Measurements from ENCODE around the gene UNC5B. TPM values are rescaled to one million over a fixed set of nuclear protein-coding genes. Genes with fewer than 3 reads are reported as not detected.

UNC5B gene
- total RNA-seq, 1 experiment from 2014 or later: 22.0 TPM

DNA sequence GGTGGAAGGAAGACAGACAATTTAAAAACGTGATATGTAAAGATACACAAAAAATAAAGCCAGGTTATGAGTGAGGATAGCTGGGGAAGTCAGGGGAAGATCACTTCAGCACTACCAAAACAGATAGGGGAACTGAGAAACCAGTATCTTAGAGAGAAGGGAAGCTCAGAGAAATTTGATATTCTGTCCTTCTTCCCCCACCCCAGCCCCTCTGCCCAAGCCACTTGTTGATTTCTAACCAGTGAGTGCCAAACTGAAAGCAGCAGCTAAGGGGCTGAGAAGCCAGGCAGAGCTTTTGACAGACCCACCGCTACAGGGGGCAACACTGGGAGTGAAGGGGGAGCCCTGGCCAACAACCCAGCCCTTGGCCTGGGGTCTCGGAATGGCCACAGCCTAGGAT is 97.5 kb downstream of the UNC5B start:
- RAD21 ChIA-PET (ENCODE audit: low non-redundant PET in 1 of 2, low total read pairs in 2 of 2, uncharacterized antibody in 2 of 2, unreplicated experiment in 2 of 2): no interaction called here

More for the DNA sequence above, 97.5 kb downstream of the UNC5B start:
- ATAC-seq (no peak), DNase-seq (ENCODE audit: low read depth, low spot score) (no peak)
- ChIA-PET CTCF (interaction anchor here (1.0 kb wide), 1 partner anchor 116 kb away, joined by 3 read pairs; no protein-coding TSS in a partner anchor), POLR2A (no interaction called here)
- Histone ChIP-seq H3K4me3 (replicated peaks in 1 of 2; ENCODE audit: low read depth in 1 of 2, low read length in 2 of 2) (no peak overlapping the region), H3K4me2 (ENCODE audit: low read length) (no peak overlapping the region), H3K9ac (ENCODE audit: low read length) (no peak overlapping the region), H3K27ac (ENCODE audit: low read depth, low read length) (no peak overlapping the region), H3K9me2 (ENCODE audit: insufficient read depth) (no peaks in the 10 kb centered on the region), H3K36me3 (ENCODE audit: control insufficient read depth in 1 of 2, insufficient read depth in 2 of 2, low read length in 2 of 2) (no peaks in the 10 kb centered on the region), H3K9me3 (ENCODE audit: control insufficient read depth in 1 of 2, insufficient read depth in 1 of 2, low read depth in 1 of 2, low read length in 2 of 2) (no peaks in the 10 kb centered on the region), H2AFZ (ENCODE audit: low read depth, low read length, poor library complexity, severe bottlenecking) (no peak overlapping the region), H3K79me2 (ENCODE audit: insufficient read depth, low read length) (no peaks in the 10 kb centered on the region), H4K20me1 (ENCODE audit: insufficient read depth) (no peaks in the 10 kb centered on the region), H3K27me3 (ENCODE audit: insufficient read depth, low read length) (no peaks in the 10 kb centered on the region), H3K4me1 (ENCODE audit: control insufficient read depth in 1 of 2, insufficient read depth in 2 of 2, low read length in 2 of 2) (peaks cover 3 to 15% of the 10 kb centered on the region in 2 experiments; a peak in 3 of 4 replicates)
- intact Hi-C loops (cut with micrococcal nuclease): loop anchor here (5.0 to 10.0 kb wide), 2 partner anchors 295 to 737 kb away; no protein-coding TSS in a partner anchor
- no peak for TF ChIP-seq ZNF274 (IDR thresholded peaks at IDR 0.05; ENCODE audit: low read depth, low read length)
- no peak for TF ChIP-seq EGR1 (IDR thresholded peaks at IDR 0.05; ENCODE audit: low read depth)
- no peak for TF ChIP-seq EZH2phosphoT487 (IDR thresholded peaks at IDR 0.05; ENCODE audit: borderline replicate concordance)
- TF ChIP-seq ZBTB33 (IDR thresholded peaks at IDR 0.05; ENCODE audit: extremely low read depth, insufficient replicate concordance, low read length): no peak
- TF ChIP-seq FOSL1 (IDR thresholded peaks at IDR 0.05; ENCODE audit: low read depth): no peak
- no peak for TF ChIP-seq SRF (IDR thresholded peaks at IDR 0.05; ENCODE audit: low read depth)
- TF ChIP-seq, protein P1, sequence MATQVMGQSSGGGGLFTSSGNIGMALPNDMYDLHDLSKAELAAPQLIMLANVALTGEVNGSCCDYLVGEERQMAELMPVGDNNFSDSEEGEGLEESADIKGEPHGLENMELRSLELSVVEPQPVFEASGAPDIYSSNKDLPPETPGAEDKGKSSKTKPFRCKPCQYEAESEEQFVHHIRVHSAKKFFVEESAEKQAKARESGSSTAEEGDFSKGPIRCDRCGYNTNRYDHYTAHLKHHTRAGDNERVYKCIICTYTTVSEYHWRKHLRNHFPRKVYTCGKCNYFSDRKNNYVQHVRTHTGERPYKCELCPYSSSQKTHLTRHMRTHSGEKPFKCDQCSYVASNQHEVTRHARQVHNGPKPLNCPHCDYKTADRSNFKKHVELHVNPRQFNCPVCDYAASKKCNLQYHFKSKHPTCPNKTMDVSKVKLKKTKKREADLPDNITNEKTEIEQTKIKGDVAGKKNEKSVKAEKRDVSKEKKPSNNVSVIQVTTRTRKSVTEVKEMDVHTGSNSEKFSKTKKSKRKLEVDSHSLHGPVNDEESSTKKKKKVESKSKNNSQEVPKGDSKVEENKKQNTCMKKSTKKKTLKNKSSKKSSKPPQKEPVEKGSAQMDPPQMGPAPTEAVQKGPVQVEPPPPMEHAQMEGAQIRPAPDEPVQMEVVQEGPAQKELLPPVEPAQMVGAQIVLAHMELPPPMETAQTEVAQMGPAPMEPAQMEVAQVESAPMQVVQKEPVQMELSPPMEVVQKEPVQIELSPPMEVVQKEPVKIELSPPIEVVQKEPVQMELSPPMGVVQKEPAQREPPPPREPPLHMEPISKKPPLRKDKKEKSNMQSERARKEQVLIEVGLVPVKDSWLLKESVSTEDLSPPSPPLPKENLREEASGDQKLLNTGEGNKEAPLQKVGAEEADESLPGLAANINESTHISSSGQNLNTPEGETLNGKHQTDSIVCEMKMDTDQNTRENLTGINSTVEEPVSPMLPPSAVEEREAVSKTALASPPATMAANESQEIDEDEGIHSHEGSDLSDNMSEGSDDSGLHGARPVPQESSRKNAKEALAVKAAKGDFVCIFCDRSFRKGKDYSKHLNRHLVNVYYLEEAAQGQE (IDR thresholded peaks at IDR 0.05; ENCODE audit: low read depth): no peak
- no peak for TF ChIP-seq TCF7L2 (IDR thresholded peaks at IDR 0.05; ENCODE audit: borderline replicate concordance, extremely low read depth, insufficient read depth, insufficient read length)
- no peak for TF ChIP-seq YY1 (IDR thresholded peaks at IDR 0.05; ENCODE audit: extremely low read depth, insufficient replicate concordance, low read depth, low read length)
- TF ChIP-seq SP1 (IDR thresholded peaks at IDR 0.05; ENCODE audit: low read depth): no peak
- TF ChIP-seq ATF3 (IDR thresholded peaks at IDR 0.05): no peak
- TF ChIP-seq RAD21 (IDR thresholded peaks at IDR 0.05; ENCODE audit: low read depth): no peak
- TF ChIP-seq POLR2A (IDR thresholded peaks at IDR 0.05; ENCODE audit: borderline replicate concordance, extremely low read depth, insufficient read depth, insufficient read length): no peak
- no peak for TF ChIP-seq ELF1 (IDR thresholded peaks at IDR 0.05; ENCODE audit: borderline replicate concordance, low read depth)
- no peak for TF ChIP-seq MAX (IDR thresholded peaks at IDR 0.05)
- no peak for TF ChIP-seq SIN3A (IDR thresholded peaks at IDR 0.05; ENCODE audit: low read depth)
- no TSS peak for BruUV-seq (replicated peaks)

Measured in HCT116 (cell line).